Osteoblast (primary cell): ENCODE data around the gene SINHCAF. TPM values are rescaled to one million over a fixed set of nuclear protein-coding genes. Genes with fewer than 3 reads are reported as not detected.
A peak's percentile ranks its signal among the peaks of the same experiment; 100 is the strongest.

Source experiments
- DNase-seq: peaks from one replicate; pipeline ENCODE4 v3.0.0; 2011; ENCODE audit warnings: low spot score, mixed read lengths; ENCODE audit not compliant: insufficient read length; ENCODE audit errors: missing footprints
- H2AFZ ChIP-seq: 2 replicates; pipeline ENCODE4 v1.6.0; 2011; ENCODE audit warnings: mild to moderate bottlenecking, low read length
- H3K27ac ChIP-seq: 2 replicates; pipeline ENCODE4 v1.5.1; 2011; ENCODE audit warnings: mild to moderate bottlenecking, low read depth, low read length, moderate library complexity
- H3K27me3 ChIP-seq: 2 replicates; pipeline ENCODE4 v1.6.0; 2012; ENCODE audit warnings: mild to moderate bottlenecking, control low read depth, inconsistent platforms, low read length, moderate library complexity; ENCODE audit not compliant: insufficient read depth
- H3K36me3 ChIP-seq: 2 replicates; pipeline ENCODE4 v1.5.1; 2011; ENCODE audit warnings: mild to moderate bottlenecking, low read length, control low read depth, moderate library complexity; ENCODE audit not compliant: insufficient read depth
- H3K4me1 ChIP-seq: 2 replicates; pipeline ENCODE4 v1.5.1; 2011; ENCODE audit warnings: mild to moderate bottlenecking, low read length, control low read depth, moderate library complexity; ENCODE audit not compliant: insufficient read depth
- H3K4me2 ChIP-seq: 2 replicates; pipeline ENCODE4 v1.6.0; 2011; ENCODE audit warnings: mild to moderate bottlenecking, low read length; ENCODE audit not compliant: insufficient read depth
- H3K4me3 ChIP-seq: fragments of 200-600 bp; sonication (generic); 3 replicates; pipeline ENCODE4 v1.5.1; 2012; ENCODE audit warnings: mild to moderate bottlenecking, low read length, inconsistent platforms; ENCODE audit not compliant: insufficient read depth
- H3K79me2 ChIP-seq: 2 replicates; pipeline ENCODE4 v1.6.0; 2012; ENCODE audit warnings: mild to moderate bottlenecking, low read length, control low read depth, inconsistent platforms; ENCODE audit not compliant: insufficient read depth
- H3K9me3 ChIP-seq: 2 replicates; pipeline ENCODE4 v1.5.1; 2011; ENCODE audit warnings: low read depth, low read length, control low read depth
- H4K20me1 ChIP-seq: 2 replicates; pipeline ENCODE4 v1.6.0; 2012; ENCODE audit warnings: mild to moderate bottlenecking, low read length, control low read depth; ENCODE audit not compliant: insufficient read depth
- total RNA-seq: library from RNA; depleted of rRNA; stranded (reverse); fragments of >200 nt; gene quantifications from 2 replicates; pipeline ENCODE4 v1.2.3, GENCODE V29; 2012
- TF ChIP-seq, protein P1 (sequence below): IDR thresholded peaks from 2 replicates; pipeline ENCODE4 v1.5.1; 2011; ENCODE audit warnings: mild to moderate bottlenecking, low read depth, low read length, moderate library complexity; ENCODE audit errors: extremely low read depth

Gene SINHCAF
- total RNA-seq, 1 donor = 11.2 TPM

DNA sequence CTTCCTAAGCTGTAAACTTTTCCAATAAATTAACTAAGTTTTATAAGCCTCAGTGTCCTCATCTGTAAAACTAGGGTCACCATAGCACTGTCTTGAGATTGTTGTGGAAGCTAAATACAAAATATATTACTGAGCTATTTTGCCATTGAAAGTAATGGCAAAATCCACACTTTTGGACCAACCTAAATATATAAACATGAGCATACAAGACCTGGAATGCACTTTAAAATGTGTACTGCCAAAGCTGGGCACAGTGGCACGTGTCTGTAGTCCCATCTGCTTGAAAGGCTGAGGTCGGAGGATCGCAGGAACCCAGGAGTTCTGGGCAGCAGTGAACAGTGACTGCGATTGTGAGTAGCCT is 29.8 kb upstream of the SINHCAF start:
- DNase-seq = no peak
- H3K4me2 ChIP-seq = no peak overlapping the region
- no peak overlapping the region for H3K4me3 ChIP-seq
- H3K36me3 ChIP-seq = no peaks in the 10 kb centered on the region
- H3K27ac ChIP-seq = no peak overlapping the region
- H4K20me1 ChIP-seq = no peaks in the 10 kb centered on the region
- no peak overlapping the region for H2AFZ ChIP-seq
- no peaks in the 10 kb centered on the region for H3K79me2 ChIP-seq
- TF ChIP-seq, protein P1, sequence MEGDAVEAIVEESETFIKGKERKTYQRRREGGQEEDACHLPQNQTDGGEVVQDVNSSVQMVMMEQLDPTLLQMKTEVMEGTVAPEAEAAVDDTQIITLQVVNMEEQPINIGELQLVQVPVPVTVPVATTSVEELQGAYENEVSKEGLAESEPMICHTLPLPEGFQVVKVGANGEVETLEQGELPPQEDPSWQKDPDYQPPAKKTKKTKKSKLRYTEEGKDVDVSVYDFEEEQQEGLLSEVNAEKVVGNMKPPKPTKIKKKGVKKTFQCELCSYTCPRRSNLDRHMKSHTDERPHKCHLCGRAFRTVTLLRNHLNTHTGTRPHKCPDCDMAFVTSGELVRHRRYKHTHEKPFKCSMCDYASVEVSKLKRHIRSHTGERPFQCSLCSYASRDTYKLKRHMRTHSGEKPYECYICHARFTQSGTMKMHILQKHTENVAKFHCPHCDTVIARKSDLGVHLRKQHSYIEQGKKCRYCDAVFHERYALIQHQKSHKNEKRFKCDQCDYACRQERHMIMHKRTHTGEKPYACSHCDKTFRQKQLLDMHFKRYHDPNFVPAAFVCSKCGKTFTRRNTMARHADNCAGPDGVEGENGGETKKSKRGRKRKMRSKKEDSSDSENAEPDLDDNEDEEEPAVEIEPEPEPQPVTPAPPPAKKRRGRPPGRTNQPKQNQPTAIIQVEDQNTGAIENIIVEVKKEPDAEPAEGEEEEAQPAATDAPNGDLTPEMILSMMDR = no peak
- no peaks in the 10 kb centered on the region for H3K4me1 ChIP-seq
- H3K27me3 ChIP-seq = no peaks in the 10 kb centered on the region
- no peaks in the 10 kb centered on the region for H3K9me3 ChIP-seq

DNA sequence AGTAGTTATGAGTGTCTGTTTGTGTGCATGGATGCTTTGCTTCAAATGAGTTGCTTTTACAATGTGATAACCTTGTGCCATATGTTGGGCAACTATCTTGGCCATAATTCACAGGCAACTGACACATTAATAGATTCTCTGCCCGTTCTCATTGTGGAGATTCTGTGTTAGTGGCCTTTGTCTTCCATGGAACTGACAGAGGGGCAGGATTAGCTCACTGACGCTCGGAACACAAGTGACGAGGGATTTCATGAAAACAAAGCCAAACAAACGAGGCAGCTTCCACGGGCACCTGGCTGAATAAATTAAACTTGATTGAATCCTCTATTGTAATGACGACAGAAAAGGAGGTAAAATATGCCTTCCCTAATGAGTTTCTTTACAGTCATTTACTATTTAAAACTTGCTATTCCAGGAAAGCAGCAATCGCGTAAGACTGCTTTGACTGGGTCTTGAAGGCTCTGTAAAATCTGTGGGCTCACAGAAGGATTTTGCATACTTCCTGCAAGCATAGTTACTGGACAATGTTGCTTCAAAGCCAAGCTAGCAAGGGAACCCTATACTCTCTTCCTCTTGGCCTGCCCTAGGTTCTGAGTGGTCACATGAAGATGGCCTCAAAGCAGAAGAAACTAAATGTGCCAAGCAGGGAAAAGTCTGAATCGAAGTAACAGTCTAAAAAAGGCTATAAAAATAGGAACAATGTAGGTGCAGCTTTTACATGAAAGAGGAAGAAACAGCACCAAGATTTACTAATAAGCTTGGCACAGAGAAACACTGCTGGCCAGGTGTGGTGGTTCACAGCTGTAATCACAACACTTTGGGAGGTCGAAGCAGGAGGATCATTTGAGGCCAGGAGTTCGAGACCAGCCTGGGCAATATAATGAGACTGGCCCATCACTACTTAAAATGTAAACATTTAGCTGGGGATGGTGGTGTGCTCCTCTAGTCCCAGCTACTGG is 28.1 kb upstream of the SINHCAF start:
- H3K9me3 ChIP-seq = no peaks in the 10 kb centered on the region
- no peak overlapping the region for H3K27ac ChIP-seq
- H4K20me1 ChIP-seq = no peaks in the 10 kb centered on the region
- H3K36me3 ChIP-seq = no peaks in the 10 kb centered on the region
- no peaks in the 10 kb centered on the region for H3K79me2 ChIP-seq
- no peaks in the 10 kb centered on the region for H3K4me1 ChIP-seq
- peaks cover 3% of the 10 kb centered on the region for H3K27me3 ChIP-seq
- no peak overlapping the region for H3K4me3 ChIP-seq
- DNase-seq = peak; percentile 2
- no peak overlapping the region for H2AFZ ChIP-seq
- TF ChIP-seq, protein P1 = no peak
- no peak overlapping the region for H3K4me2 ChIP-seq

DNA sequence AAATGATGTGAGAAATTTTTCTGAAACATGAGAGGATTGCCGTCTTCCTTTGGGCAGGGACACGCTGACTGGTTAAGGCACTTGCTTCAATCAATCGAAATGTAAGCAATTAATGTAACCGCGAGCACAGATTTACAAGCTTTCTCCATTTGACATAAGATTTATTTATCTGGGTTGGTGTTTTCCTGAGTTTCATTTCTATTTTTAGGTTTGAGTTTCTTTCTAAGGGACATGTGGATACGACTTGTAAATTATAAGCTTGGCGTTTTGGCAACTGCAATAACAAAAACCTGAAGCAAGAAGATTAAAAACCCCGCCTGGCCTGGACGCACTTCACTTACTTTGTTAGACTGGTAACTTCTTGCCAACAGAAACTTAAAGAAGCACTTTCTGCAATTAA is 20.3 kb upstream of the SINHCAF start:
- H4K20me1 ChIP-seq = no peaks in the 10 kb centered on the region
- no peaks in the 10 kb centered on the region for H3K79me2 ChIP-seq
- no peaks in the 10 kb centered on the region for H3K36me3 ChIP-seq
- no peak overlapping the region for H3K27ac ChIP-seq
- no peak overlapping the region for H3K4me2 ChIP-seq
- H2AFZ ChIP-seq = no peak overlapping the region
- H3K27me3 ChIP-seq = peaks cover 12% of the 10 kb centered on the region
- H3K9me3 ChIP-seq = no peaks in the 10 kb centered on the region
- TF ChIP-seq, protein P1 = no peak
- no peaks in the 10 kb centered on the region for H3K4me1 ChIP-seq
- DNase-seq = peak; percentile 4
- H3K4me3 ChIP-seq = no peak overlapping the region

DNA sequence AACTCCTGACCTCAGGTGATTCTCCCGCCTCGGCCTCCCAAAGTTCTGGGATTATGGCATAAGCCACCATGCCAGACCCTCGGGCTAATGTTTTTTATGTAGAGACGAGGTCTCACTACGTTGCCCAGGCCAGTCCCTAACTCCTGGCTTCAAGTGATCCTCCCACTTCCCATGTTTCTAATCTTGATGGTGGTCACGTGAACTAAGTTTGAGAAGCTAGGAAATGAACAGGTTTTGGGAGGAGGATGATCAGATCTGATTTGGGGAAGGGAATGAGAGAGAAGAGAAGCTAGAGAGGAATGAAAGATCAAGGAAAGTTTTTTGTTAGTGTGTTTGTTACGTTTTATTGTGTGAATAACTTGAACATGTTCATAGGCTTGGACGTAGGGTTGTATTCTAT is 17.2 kb upstream of the SINHCAF start:
- H3K27me3 ChIP-seq = peaks cover 9% of the 10 kb centered on the region
- H2AFZ ChIP-seq = no peak overlapping the region
- no peaks in the 10 kb centered on the region for H3K79me2 ChIP-seq
- TF ChIP-seq, protein P1 = no peak
- no peaks in the 10 kb centered on the region for H4K20me1 ChIP-seq
- H3K4me1 ChIP-seq = no peaks in the 10 kb centered on the region
- DNase-seq = no peak
- no peak overlapping the region for H3K27ac ChIP-seq
- H3K4me3 ChIP-seq = no peak overlapping the region
- H3K4me2 ChIP-seq = no peak overlapping the region
- H3K9me3 ChIP-seq = no peaks in the 10 kb centered on the region
- no peaks in the 10 kb centered on the region for H3K36me3 ChIP-seq
